Activated naive CD8-positive, alpha-beta T cell treated with anti-CD3 and anti-CD28 coated beads for 36 hours (primary cell): ENCODE results near the gene ERBB2. TPM values are rescaled to one million over a fixed set of nuclear protein-coding genes. Genes with fewer than 3 reads are reported as not detected.

Source experiments
- DNase-seq: peaks from one replicate; pipeline ENCODE4 v3.0.0; 2021
- H3K27ac Mint-ChIP-seq: one replicate; pipeline ENCODE4 v1.8.0; 2022; ENCODE audit warnings: mild to moderate bottlenecking, moderate library complexity, mixed read lengths
- H3K27me3 Mint-ChIP-seq: one replicate; pipeline ENCODE4 v1.8.0; 2022; ENCODE audit warnings: mild to moderate bottlenecking, mixed read lengths
- H3K36me3 Mint-ChIP-seq: one replicate; pipeline ENCODE4 v1.8.0; 2021; ENCODE audit warnings: mild to moderate bottlenecking, mixed read lengths
- H3K4me1 Mint-ChIP-seq: one replicate; pipeline ENCODE4 v1.8.0; 2021; ENCODE audit warnings: mixed read lengths
- H3K4me3 Mint-ChIP-seq: one replicate; pipeline ENCODE4 v1.8.0; 2022; ENCODE audit warnings: mild to moderate bottlenecking, moderate library complexity, mixed read lengths
- H3K9me3 Mint-ChIP-seq: one replicate; pipeline ENCODE4 v1.8.0; 2022; ENCODE audit warnings: mixed read lengths
- total RNA-seq, 2 experiments: library from RNA; stranded (reverse); gene quantifications; one replicate each; pipeline ENCODE4 v1.2.3, GENCODE V29; 2021

The ERBB2 gene
- total RNA-seq, 2 experiments from 2014 or later, result 3.8 to 4.3 TPM

DNA sequence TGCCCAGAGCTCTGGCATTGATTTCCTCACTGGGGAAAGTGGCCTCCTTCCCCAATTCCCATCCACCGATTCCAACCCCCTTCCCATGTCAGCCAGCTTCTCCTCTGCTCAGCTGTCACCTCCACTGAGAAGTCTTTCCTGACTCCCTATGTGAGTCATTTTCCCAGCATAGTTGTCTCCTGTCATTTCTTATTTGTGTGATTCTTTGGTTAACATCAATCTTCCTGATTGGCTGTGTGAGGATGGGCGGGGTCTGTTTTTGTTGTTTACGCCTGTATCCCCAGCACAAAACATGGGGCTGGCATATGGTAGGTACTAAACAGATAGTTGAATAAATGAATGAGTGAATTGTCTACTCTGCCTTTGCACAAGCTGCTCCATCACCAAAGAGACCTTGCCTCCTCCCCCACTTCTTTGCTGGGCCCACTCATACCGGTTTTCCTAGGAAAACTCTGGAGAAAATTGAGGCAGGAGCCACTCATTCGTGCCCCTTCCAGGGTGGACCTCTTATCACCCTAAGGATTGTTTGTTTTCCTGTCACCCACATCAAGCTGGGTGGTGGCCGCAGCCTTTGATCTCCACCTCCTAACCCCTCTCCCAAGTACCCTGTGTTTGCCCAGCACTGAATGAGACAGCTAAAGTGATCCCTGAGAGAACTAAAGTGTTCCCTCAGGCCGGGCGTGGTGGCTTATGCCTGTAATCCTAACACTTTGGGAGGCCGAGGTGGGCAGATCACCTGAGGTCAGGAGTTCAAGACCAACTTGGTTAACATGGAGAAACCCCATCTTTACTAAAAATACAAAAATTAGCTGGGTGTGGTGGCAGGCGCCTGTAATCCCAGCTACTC, 36.7 kb downstream of the ERBB2 start:
- DNase-seq, result no peak
- H3K27me3 Mint-ChIP-seq, result peaks cover 29% of the 10 kb centered on the region
- peaks cover 17% of the 10 kb centered on the region for H3K4me1 Mint-ChIP-seq
- no peaks in the 10 kb centered on the region for H3K9me3 Mint-ChIP-seq
- no peaks in the 10 kb centered on the region for H3K36me3 Mint-ChIP-seq
- H3K27ac Mint-ChIP-seq, result no peak overlapping the region
- H3K4me3 Mint-ChIP-seq, result no peak overlapping the region

- DNase-seq, result no peak
- peaks cover 17% of the 10 kb centered on the region for H3K4me1 Mint-ChIP-seq
- H3K27me3 Mint-ChIP-seq, result peaks cover 29% of the 10 kb centered on the region
- no peak overlapping the region for H3K4me3 Mint-ChIP-seq
- H3K9me3 Mint-ChIP-seq, result no peaks in the 10 kb centered on the region
- H3K36me3 Mint-ChIP-seq, result no peaks in the 10 kb centered on the region
- no peak overlapping the region for H3K27ac Mint-ChIP-seq
Observed at GRCh38 chr17:39737206-39737759, 37.4 kb downstream of the ERBB2 start.

DNA sequence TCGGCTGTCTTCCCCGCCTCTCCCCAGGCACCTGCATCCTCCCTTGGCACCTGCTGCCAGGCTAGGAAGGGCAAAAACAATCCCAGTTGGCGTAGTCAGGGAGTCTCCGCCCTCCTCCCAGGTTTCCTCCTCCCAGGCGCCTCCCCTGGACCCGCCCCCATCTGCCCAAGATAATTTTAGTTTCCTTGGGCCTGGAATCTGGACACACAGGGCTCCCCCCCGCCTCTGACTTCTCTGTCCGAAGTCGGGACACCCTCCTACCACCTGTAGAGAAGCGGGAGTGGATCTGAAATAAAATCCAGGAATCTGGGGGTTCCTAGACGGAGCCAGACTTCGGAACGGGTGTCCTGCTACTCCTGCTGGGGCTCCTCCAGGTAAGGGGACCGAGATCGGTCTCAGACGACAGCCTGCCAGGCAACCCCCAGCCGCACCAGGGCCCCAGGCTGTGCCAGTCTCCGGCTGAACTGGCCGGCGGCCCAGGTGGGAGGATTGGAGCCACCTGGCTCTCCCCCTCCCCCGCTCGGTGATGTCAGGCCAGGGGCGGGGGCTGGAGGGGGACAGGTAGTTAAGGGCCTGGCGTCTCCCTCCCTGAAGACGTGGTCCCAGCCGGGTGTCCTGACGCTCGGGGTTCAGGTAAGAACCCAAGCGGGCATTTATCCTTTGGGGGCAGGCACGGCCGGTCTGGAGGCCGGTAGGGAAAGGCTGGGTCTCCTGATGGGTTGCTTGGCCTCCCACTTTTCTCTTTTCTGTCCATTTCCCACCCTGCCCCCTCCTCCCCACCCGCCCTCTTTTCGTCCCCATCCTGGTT, 38.1 kb downstream of the ERBB2 start, which contains the start of gene GRB7:
Gene GRB7 (plus strand): TSS at position 179 of the 808 bp plus-strand sequence. CDS start 4,364 bp downstream, outside the sequence.
- Mint-ChIP-seq H3K4me3 (peak within 1 kb of the TSS; percentile 79), H3K4me1 (peaks cover 17% of the 10 kb centered on the region), H3K27ac (peak within 1 kb of the TSS; percentile 74), H3K27me3 (peaks cover 29% of the 10 kb centered on the region), H3K9me3 (no peaks in the 10 kb centered on the region), H3K36me3 (no peaks in the 10 kb centered on the region)
- no peak for DNase-seq

DNA sequence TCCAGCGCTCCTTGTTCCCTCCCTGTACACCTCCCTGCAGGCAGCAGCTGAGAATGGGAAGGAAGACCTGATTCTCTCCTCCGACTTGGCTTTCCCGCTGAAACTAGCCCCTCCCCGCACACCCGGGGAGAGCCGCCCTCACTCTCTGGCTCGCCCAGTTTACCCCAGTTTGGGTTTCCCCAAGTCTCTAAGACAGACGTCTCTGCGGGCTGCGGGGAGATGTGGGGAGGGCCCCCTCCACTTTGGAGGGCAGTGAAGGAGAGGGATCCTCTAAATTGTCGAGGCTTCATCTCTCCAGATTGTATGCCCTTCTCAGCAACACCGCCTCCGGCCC, 38.7 kb downstream of the ERBB2 start:
- H3K27ac Mint-ChIP-seq, result peak overlapping the region; percentile 74

GRCh38 chr17:39738983-39739884, 39.4 kb downstream of the ERBB2 start:
- Mint-ChIP-seq H3K9me3 (no peaks in the 10 kb centered on the region), H3K27me3 (peaks cover 29% of the 10 kb centered on the region), H3K27ac (no peak overlapping the region), H3K4me1 (peaks cover 17% of the 10 kb centered on the region), H3K4me3 (peak overlapping the region; percentile 10), H3K36me3 (no peaks in the 10 kb centered on the region)
- no peak for DNase-seq

More for the DNA sequence above, 38.7 kb downstream of the ERBB2 start:
- peaks cover 29% of the 10 kb centered on the region for H3K27me3 Mint-ChIP-seq
- no peaks in the 10 kb centered on the region for H3K36me3 Mint-ChIP-seq
- H3K4me3 Mint-ChIP-seq, result peak overlapping the region; percentile 79
- DNase-seq, result peak; percentile 73
- H3K9me3 Mint-ChIP-seq, result no peaks in the 10 kb centered on the region
- peaks cover 17% of the 10 kb centered on the region for H3K4me1 Mint-ChIP-seq

- no peaks in the 10 kb centered on the region for H3K36me3 Mint-ChIP-seq
- H3K27me3 Mint-ChIP-seq, result peaks cover 29% of the 10 kb centered on the region
- no peak overlapping the region for H3K4me3 Mint-ChIP-seq
- H3K27ac Mint-ChIP-seq, result no peak overlapping the region
- H3K4me1 Mint-ChIP-seq, result peaks cover 17% of the 10 kb centered on the region
- H3K9me3 Mint-ChIP-seq, result no peaks in the 10 kb centered on the region
- no peak for DNase-seq
Observed at GRCh38 chr17:39739885-39740356, 40.1 kb downstream of the ERBB2 start.

DNA sequence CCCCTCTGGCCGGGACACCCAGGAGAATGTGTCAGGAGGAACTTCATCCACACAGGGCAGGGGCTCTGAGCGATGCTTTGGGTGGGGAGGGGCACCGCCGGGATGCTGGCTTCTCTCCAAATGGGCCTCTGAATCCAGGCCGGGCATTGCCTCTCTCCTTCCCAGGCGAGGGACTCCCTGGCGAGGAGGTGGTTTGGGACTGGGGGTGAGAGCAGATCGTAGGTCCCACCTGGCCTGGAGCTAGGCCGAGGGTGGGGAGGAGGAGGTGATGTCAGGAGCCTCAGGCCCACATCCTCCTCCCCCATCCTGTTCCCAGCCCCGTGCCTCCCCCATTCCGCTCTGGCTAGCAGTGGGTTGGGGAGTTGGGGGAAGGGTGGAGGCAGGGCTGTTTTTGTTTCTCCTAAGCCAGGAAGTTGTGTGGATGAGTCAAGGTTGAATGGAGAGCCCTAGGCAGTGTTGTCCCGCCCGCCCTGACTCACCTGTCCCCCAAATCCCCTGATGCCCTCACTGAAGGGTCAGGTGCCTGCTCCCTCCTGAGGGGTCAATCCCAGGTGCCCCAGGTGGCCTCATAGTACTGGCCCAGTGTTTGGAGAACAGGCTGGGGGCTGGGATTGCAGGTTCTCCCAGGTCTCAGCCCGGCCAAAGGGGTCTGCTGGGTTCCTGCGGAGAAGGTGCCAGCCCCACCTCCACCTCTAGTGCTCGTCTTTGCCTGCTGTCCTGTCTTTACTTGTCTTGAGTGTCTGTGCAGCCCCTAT, 40.7 kb downstream of the ERBB2 start:
- Mint-ChIP-seq H3K9me3 (no peaks in the 10 kb centered on the region), H3K27ac (no peak overlapping the region), H3K36me3 (no peaks in the 10 kb centered on the region), H3K4me3 (no peak overlapping the region), H3K4me1 (peaks cover 17% of the 10 kb centered on the region), H3K27me3 (peaks cover 29% of the 10 kb centered on the region)
- DNase-seq, result no peak

GRCh38 chr17:39742126-39742855, 42.4 kb downstream of the ERBB2 start:
- Mint-ChIP-seq H3K4me1 (peaks cover 17% of the 10 kb centered on the region), H3K27me3 (peaks cover 25% of the 10 kb centered on the region), H3K4me3 (no peak overlapping the region), H3K27ac (no peak overlapping the region), H3K36me3 (no peaks in the 10 kb centered on the region), H3K9me3 (no peaks in the 10 kb centered on the region)
- no peak for DNase-seq

DNA sequence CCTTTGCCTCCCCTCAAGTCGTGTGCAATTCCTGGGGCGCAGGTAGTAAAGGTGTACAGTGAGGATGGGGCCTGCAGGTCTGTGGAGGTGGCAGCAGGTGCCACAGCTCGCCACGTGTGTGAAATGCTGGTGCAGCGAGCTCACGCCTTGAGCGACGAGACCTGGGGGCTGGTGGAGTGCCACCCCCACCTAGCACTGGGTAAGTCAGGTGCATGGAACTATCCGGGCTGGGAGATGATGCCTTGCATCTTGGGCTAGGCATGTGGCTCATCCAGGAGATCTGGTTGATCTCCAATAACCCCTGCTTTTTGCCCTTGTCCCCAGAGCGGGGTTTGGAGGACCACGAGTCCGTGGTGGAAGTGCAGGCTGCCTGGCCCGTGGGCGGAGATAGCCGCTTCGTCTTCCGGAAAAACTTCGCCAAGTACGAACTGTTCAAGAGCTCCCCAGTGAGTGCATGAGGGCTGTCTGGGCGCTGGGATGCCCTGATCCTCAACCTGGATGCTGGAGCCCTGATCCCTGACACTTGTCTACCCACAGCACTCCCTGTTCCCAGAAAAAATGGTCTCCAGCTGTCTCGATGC, 43.1 kb downstream of the ERBB2 start:
- Mint-ChIP-seq H3K36me3 (no peaks in the 10 kb centered on the region), H3K4me1 (peaks cover 17% of the 10 kb centered on the region), H3K4me3 (no peak overlapping the region), H3K27me3 (peaks cover 21% of the 10 kb centered on the region), H3K27ac (no peak overlapping the region), H3K9me3 (no peaks in the 10 kb centered on the region)
- DNase-seq, result no peak

DNA sequence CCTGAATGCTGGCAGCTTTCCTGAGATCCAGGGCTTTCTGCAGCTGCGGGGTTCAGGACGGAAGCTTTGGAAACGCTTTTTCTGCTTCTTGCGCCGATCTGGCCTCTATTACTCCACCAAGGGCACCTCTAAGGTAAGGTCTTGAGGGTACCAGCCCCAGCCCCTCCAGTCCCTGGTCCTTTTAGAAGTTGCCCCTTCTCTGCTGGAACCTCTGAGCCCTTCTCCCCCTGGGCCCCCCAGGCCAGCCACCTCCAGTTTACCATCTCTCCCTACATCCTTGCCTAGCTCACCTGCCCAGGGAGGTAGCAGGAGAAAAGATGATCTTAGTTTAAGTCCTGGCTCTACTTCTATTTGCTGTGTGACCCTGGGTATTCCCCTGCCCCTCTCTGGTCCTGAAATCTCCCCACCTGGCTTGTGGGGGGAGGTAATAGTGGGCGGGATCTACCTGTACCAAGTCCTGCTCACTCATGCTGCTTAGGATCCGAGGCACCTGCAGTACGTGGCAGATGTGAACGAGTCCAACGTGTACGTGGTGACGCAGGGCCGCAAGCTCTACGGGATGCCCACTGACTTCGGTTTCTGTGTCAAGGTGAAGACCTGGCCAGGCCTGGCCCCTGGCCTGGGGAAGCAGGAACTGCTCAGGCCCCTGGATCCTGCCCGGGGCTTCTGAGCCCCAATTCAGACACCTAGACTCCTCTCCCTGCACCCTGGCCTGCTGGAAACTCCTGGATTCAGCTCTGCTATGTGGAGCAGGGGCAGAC, 44.4 kb downstream of the ERBB2 start:
- H3K27ac Mint-ChIP-seq, result no peak overlapping the region
- peaks cover 9% of the 10 kb centered on the region for H3K4me1 Mint-ChIP-seq
- DNase-seq, result no peak
- no peaks in the 10 kb centered on the region for H3K9me3 Mint-ChIP-seq
- H3K36me3 Mint-ChIP-seq, result no peaks in the 10 kb centered on the region
- H3K27me3 Mint-ChIP-seq, result peaks cover 12% of the 10 kb centered on the region
- H3K4me3 Mint-ChIP-seq, result no peak overlapping the region

GRCh38 chr17:39744836-39745215, 45.0 kb downstream of the ERBB2 start:
- H3K27ac Mint-ChIP-seq, result no peak overlapping the region
- peaks cover 8% of the 10 kb centered on the region for H3K4me1 Mint-ChIP-seq
- DNase-seq, result no peak
- H3K9me3 Mint-ChIP-seq, result no peaks in the 10 kb centered on the region
- peaks cover 8% of the 10 kb centered on the region for H3K27me3 Mint-ChIP-seq
- H3K36me3 Mint-ChIP-seq, result no peaks in the 10 kb centered on the region
- H3K4me3 Mint-ChIP-seq, result no peak overlapping the region

DNA sequence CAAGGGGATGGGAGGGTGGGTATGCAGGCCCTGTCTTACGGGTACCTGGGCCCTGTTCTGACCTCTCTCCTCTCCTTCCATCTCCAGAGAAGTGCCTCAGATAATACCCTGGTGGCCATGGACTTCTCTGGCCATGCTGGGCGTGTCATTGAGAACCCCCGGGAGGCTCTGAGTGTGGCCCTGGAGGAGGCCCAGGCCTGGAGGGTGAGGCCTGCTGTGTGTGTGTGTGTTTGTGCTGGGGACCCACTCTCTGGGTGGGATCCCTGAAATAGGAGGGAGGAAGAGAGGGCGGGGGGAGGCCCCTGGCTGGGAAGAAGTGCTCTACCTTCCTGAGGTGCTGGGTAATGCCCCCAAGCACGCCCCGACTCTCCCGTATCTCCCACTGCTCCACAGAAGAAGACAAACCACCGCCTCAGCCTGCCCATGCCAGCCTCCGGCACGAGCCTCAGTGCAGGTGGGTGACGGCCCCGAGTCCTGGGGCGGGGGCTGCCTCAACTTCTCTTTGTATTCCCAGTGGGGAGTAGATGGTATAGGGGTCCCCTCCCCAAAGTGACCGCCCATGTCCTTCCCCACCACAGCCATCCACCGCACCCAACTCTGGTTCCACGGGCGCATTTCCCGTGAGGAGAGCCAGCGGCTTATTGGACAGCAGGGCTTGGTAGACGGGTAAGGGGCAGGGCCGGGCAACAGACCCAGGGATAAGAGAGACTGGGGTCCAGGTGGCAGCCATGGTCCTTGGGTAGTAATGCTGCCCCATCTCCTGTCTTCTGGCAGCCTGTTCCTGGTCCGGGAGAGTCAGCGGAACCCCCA, 45.7 kb downstream of the ERBB2 start:
- Mint-ChIP-seq H3K4me3 (no peak overlapping the region), H3K36me3 (no peaks in the 10 kb centered on the region), H3K27me3 (peaks cover 1% of the 10 kb centered on the region), H3K27ac (no peak overlapping the region), H3K9me3 (no peaks in the 10 kb centered on the region), H3K4me1 (peaks cover under 1% of the 10 kb centered on the region)
- no peak for DNase-seq
